H9 (cell line): ENCODE measurements around the gene SMIM10L1. TPM values are rescaled to one million over a fixed set of nuclear protein-coding genes. Genes with fewer than 3 reads are reported as not detected.

ENCODE experiments used
- DNase-seq: peaks from one replicate; pipeline ENCODE4 v3.0.0-alpha.2; 2017
- H2AFZ ChIP-seq: one replicate; pipeline ENCODE4 v1.6.1; 2013; ENCODE audit warnings: mild to moderate bottlenecking, low read length, control low read depth, moderate library complexity
- H2AK5ac ChIP-seq: 2 replicates; pipeline ENCODE4 v1.6.1; 2013; ENCODE audit warnings: low read length, control low read depth, mixed read lengths; ENCODE audit not compliant: insufficient read length
- H2BK120ac ChIP-seq: one replicate; pipeline ENCODE4 v1.6.1; 2013; ENCODE audit warnings: low read depth, mild to moderate bottlenecking, low read length, control low read depth, inconsistent platforms; ENCODE audit not compliant: poor library complexity, severe bottlenecking
- H2BK12ac ChIP-seq: 2 replicates; pipeline ENCODE4 v1.6.1; 2013; ENCODE audit warnings: low read length, control low read depth, mixed read lengths, low read depth; ENCODE audit not compliant: insufficient read length
- H2BK15ac ChIP-seq: 2 replicates; pipeline ENCODE4 v1.6.1; 2013; ENCODE audit warnings: low read depth, low read length, control low read depth
- H2BK20ac ChIP-seq: one replicate; pipeline ENCODE4 v1.6.1; 2013; ENCODE audit warnings: low read depth, mild to moderate bottlenecking, low read length, control low read depth, inconsistent platforms; ENCODE audit not compliant: poor library complexity, severe bottlenecking
- H2BK5ac ChIP-seq: 2 replicates; pipeline ENCODE4 v1.6.1; 2013; ENCODE audit warnings: low read length, control low read depth, mixed read lengths; ENCODE audit not compliant: insufficient read length
- H3K14ac ChIP-seq: 2 replicates; pipeline ENCODE4 v1.6.1; 2013; ENCODE audit warnings: low read length, control low read depth; ENCODE audit not compliant: insufficient read depth
- H3K18ac ChIP-seq: 2 replicates; pipeline ENCODE4 v1.6.1; 2013; ENCODE audit warnings: low read depth, mild to moderate bottlenecking, mixed read lengths, low read length, control low read depth; ENCODE audit not compliant: insufficient read length
- H3K23ac ChIP-seq: 2 replicates; pipeline ENCODE4 v1.6.1; 2013; ENCODE audit warnings: low read length, control low read depth, mixed read lengths, low read depth; ENCODE audit not compliant: insufficient read length
- H3K23me2 ChIP-seq: 2 replicates; pipeline ENCODE4 v1.6.1; 2013; ENCODE audit warnings: low read depth, mild to moderate bottlenecking, mixed read lengths, low read length, control low read depth; ENCODE audit not compliant: insufficient read length, poor library complexity, severe bottlenecking
- H3K27ac ChIP-seq: 2 replicates; pipeline ENCODE4 v1.5.1; 2013; ENCODE audit warnings: low read length, control low read depth, mixed read lengths, low read depth; ENCODE audit not compliant: insufficient read length
- H3K27me3 ChIP-seq: 2 replicates; pipeline ENCODE4 v1.6.1; 2013; ENCODE audit warnings: low read length, control low read depth, inconsistent platforms; ENCODE audit not compliant: insufficient read depth
- H3K4ac ChIP-seq: 2 replicates; pipeline ENCODE4 v1.6.1; 2013; ENCODE audit warnings: low read depth, mild to moderate bottlenecking, control low read depth, inconsistent platforms, low read length, moderate library complexity
- H3K4me1 ChIP-seq: 2 replicates; pipeline ENCODE4 v1.6.1; 2013; ENCODE audit warnings: low read length, control low read depth, inconsistent platforms; ENCODE audit not compliant: insufficient read depth
- H3K4me2 ChIP-seq: 2 replicates; pipeline ENCODE4 v1.6.1; 2013; ENCODE audit warnings: low read length, control low read depth, mixed read lengths; ENCODE audit not compliant: insufficient read length, insufficient read depth
- H3K56ac ChIP-seq: 2 replicates; pipeline ENCODE4 v1.6.1; 2013; ENCODE audit warnings: low read depth, mild to moderate bottlenecking, mixed read lengths, low read length, control low read depth; ENCODE audit not compliant: insufficient read length
- H3K79me1 ChIP-seq: 2 replicates; pipeline ENCODE4 v1.6.1; 2013; ENCODE audit warnings: low read depth, mild to moderate bottlenecking, moderate library complexity, low read length, control low read depth, inconsistent platforms; ENCODE audit not compliant: insufficient read depth, poor library complexity, severe bottlenecking
- H3K79me2 ChIP-seq: 2 replicates; pipeline ENCODE4 v1.6.1; 2013; ENCODE audit warnings: low read length, control low read depth, inconsistent platforms; ENCODE audit not compliant: insufficient read depth
- H3K9ac ChIP-seq: 2 replicates; pipeline ENCODE4 v1.6.1; 2013; ENCODE audit warnings: low read length, control low read depth, mixed read lengths; ENCODE audit not compliant: insufficient read length; ENCODE audit errors: extremely low read depth
- H3K9me3 ChIP-seq: one replicate; pipeline ENCODE4 v1.6.1; 2013; ENCODE audit warnings: low read depth, low read length, inconsistent platforms; ENCODE audit not compliant: control insufficient read depth
- H3T11ph ChIP-seq: one replicate; pipeline ENCODE4 v1.6.1; 2013; ENCODE audit warnings: mild to moderate bottlenecking, low read length, control low read depth, inconsistent platforms
- H4K20me1 ChIP-seq: one replicate; pipeline ENCODE4 v1.6.1; 2013; ENCODE audit not compliant: control insufficient read depth, insufficient read length, insufficient read depth
- H4K5ac ChIP-seq: 2 replicates; pipeline ENCODE4 v1.6.1; 2013; ENCODE audit warnings: low read depth, mild to moderate bottlenecking, mixed read lengths, low read length, control low read depth; ENCODE audit not compliant: insufficient read length
- H4K8ac ChIP-seq: replicated peaks from 2 replicates; pipeline ENCODE4 v1.6.1; 2013; ENCODE audit warnings: low read length, control low read depth, mixed read lengths, low read depth; ENCODE audit not compliant: insufficient read length
- H4K91ac ChIP-seq: 2 replicates; pipeline ENCODE4 v1.6.1; 2013; ENCODE audit warnings: low read depth, mild to moderate bottlenecking, moderate library complexity, mixed read lengths, low read length, control low read depth; ENCODE audit not compliant: insufficient read length
- H3K27ac Mint-ChIP-seq, 3 experiments: 2 replicates in 2 of 3; 3 replicates in 1 of 3; pipeline ENCODE4 v1.8.0; 2020 to 2021; ENCODE audit warnings: mixed read lengths in 3 of 3, mild to moderate bottlenecking in 1 of 3, moderate library complexity in 1 of 3
- H3K27me3 Mint-ChIP-seq: 2 replicates; pipeline ENCODE4 v1.8.0; 2021; ENCODE audit warnings: low read depth, mild to moderate bottlenecking, moderate library complexity, mixed read lengths
- H3K36me3 Mint-ChIP-seq, 3 experiments: 2 replicates in 2 of 3; 3 replicates in 1 of 3; pipeline ENCODE4 v1.8.0; 2020 to 2021; ENCODE audit warnings: low read depth in 3 of 3, mixed read lengths in 3 of 3; ENCODE audit not compliant: insufficient read depth in 1 of 3
- H3K4me1 Mint-ChIP-seq, 2 experiments: 2 replicates each; pipeline ENCODE4 v1.8.0; 2020; ENCODE audit warnings: mixed read lengths in 2 of 2
- H3K4me3 Mint-ChIP-seq, 2 experiments: 2 replicates in 1 of 2; 3 replicates in 1 of 2; pipeline ENCODE4 v1.8.0; 2020 to 2021; ENCODE audit warnings: mild to moderate bottlenecking in 2 of 2, mixed read lengths in 2 of 2, moderate library complexity in 1 of 2
- H3K9me3 Mint-ChIP-seq, 2 experiments: 2 replicates in 1 of 2; 3 replicates in 1 of 2; pipeline ENCODE4 v1.8.0; 2020; ENCODE audit warnings: mild to moderate bottlenecking in 2 of 2, mixed read lengths in 2 of 2, moderate library complexity in 1 of 2
- CTCF ChIP-seq: fragments of 200-600 bp; sonication (generic); conservative IDR thresholded peaks from 3 replicates; pipeline ENCODE4 v1.8.0; 2021; ENCODE audit warnings: antibody characterized with exemption, mild to moderate bottlenecking
- WGBS: extraction: QIAGEN DNeasy Blood & Tissue Kit; methylation state at CpG from one replicate; pipeline ENCODE4 v1.1.7; 2013; ENCODE audit warnings: missing lambda C conversion rate, low lambda C conversion rate, mixed read lengths; ENCODE audit not compliant: insufficient read length; ENCODE audit errors: extremely low coverage; 5-methylcytosine and 5-hydroxymethylcytosine counted together
- total RNA-seq: library from RNA; stranded (reverse); gene quantifications from 2 replicates; pipeline ENCODE4 v1.2.1, GENCODE V29; 2021

The SMIM10L1 gene
- total RNA-seq, 1 experiment from 2014 or later: 12.2 TPM

- Histone ChIP-seq H2BK12ac (no peak overlapping the region), H3K79me1 (peaks cover 2% of the 10 kb centered on the region), H3K56ac (no peak overlapping the region), H3K4me2 (no peak overlapping the region), H3K4me1 (peaks cover 2% of the 10 kb centered on the region; the same call in 1 of the 2 replicates), H2AK5ac (no peak overlapping the region), H3K9me3 (no peaks in the 10 kb centered on the region), H3K4ac (no peak overlapping the region), H3T11ph (no peak overlapping the region), H3K9ac (no peak overlapping the region), H3K23ac (no peak overlapping the region), H3K27ac (no peak overlapping the region), H4K91ac (no peak overlapping the region), H3K79me2 (peaks cover 13% of the 10 kb centered on the region; the same call in 1 of the 2 replicates), H4K8ac (no peak overlapping the region), H4K20me1 (no peaks in the 10 kb centered on the region), H2BK5ac (no peak overlapping the region), H3K18ac (no peak overlapping the region), H3K23me2 (no peaks in the 10 kb centered on the region), H2BK120ac (no peak overlapping the region), H3K14ac (no peak overlapping the region), H2AFZ (no peak overlapping the region), H4K5ac (no peak overlapping the region), H3K27me3 (no peaks in the 10 kb centered on the region), H2BK15ac (no peak overlapping the region), H2BK20ac (no peak overlapping the region)
- TF ChIP-seq CTCF: no peak
- Mint-ChIP-seq H3K4me1 (peaks cover 23 to 25% of the 10 kb centered on the region in 2 experiments), H3K9me3 (no peaks in the 10 kb centered on the region), H3K36me3 (peaks cover 10 to 19% (median 12%) of the 10 kb centered on the region in 3 experiments; a peak in 6 of 7 replicates), H3K27me3 (no peaks in the 10 kb centered on the region), H3K4me3 (no peak overlapping the region), H3K27ac (no peak overlapping the region)
- WGBS: no CpG with 5 or more reads among the region's 2 CpGs
- DNase-seq: no peak
Observed at GRCh38 chr12:11174022-11174421, 3.0 kb downstream of the SMIM10L1 start.
